ENCODE measurements around the gene DCHS1. TPM values are rescaled to one million over a fixed set of nuclear protein-coding genes. Genes with fewer than 3 reads are reported as not detected.
"Not testable (repeated sequence)": the region's sequence is repeated elsewhere in the genome, so short reads cannot be mapped to it uniquely, and the experiment has no call there.

DCHS1 gene
- 21.9 and 25.9 TPM in 2 replicates for polyA plus RNA-seq (2014; cell fraction: cytosol; rRNA removed)
- polyA plus RNA-seq (2014; cell fraction: nucleus; rRNA removed): 31.8 and 52.5 TPM in 2 replicates

GRCh38 chr11:6655790-6656583 lies at the start of gene DCHS1:
Gene DCHS1, minus strand, starts transcription at chr11:6655809. Its CDS starts 14,196 bp downstream, at chr11:6641613.
- peak; percentile 49 for DNase-seq (ENCODE audit: low spot score)

GRCh38 chr11:6703247-6704063 lies 47.8 kb upstream of the DCHS1 start:
- peak; percentile 66 for DNase-seq (ENCODE audit: low spot score)

GRCh38 chr11:6701955-6702354 lies 46.3 kb upstream of the DCHS1 start:
- DNase-seq (ENCODE audit: low spot score): not testable (repeated sequence)

- no peak for DNase-seq (ENCODE audit: low spot score)
Measured at GRCh38 chr11:6695377-6695776, 39.8 kb upstream of the DCHS1 start.

GRCh38 chr11:6694229-6694535 lies 38.6 kb upstream of the DCHS1 start:
- DNase-seq (ENCODE audit: low spot score): no peak

- DNase-seq (ENCODE audit: low spot score): no peak
Measured at GRCh38 chr11:6693342-6694228, 38.0 kb upstream of the DCHS1 start.

GRCh38 chr11:6692128-6692527 lies 36.5 kb upstream of the DCHS1 start:
- DNase-seq (ENCODE audit: low spot score): no peak

GRCh38 chr11:6690431-6691132 lies 35.0 kb upstream of the DCHS1 start:
- DNase-seq (ENCODE audit: low spot score): not testable (repeated sequence)

GRCh38 chr11:6687876-6688275 lies 32.3 kb upstream of the DCHS1 start:
- DNase-seq (ENCODE audit: low spot score): no peak

- no peak for DNase-seq (ENCODE audit: low spot score)
Measured at GRCh38 chr11:6686006-6686405, 30.4 kb upstream of the DCHS1 start.

- DNase-seq (ENCODE audit: low spot score): not testable (repeated sequence)
Measured at GRCh38 chr11:6684068-6684467, 28.5 kb upstream of the DCHS1 start.

- DNase-seq (ENCODE audit: low spot score): peak; percentile 99
Measured at GRCh38 chr11:6682936-6683861, 27.6 kb upstream of the DCHS1 start, which contains the start of gene MRPL17. Gene MRPL17, minus strand, starts transcription at chr11:6683340. Its CDS starts 44 bp downstream, at chr11:6683296.

- DNase-seq (ENCODE audit: low spot score): no peak
Measured at GRCh38 chr11:6682591-6682935, 27.0 kb upstream of the DCHS1 start.

- DNase-seq (ENCODE audit: low spot score): no peak
Measured at GRCh38 chr11:6681949-6682348, 26.3 kb upstream of the DCHS1 start.

- DNase-seq (ENCODE audit: low spot score): no peak
Measured at GRCh38 chr11:6681505-6681904, 25.9 kb upstream of the DCHS1 start.

- DNase-seq (ENCODE audit: low spot score): no peak
Measured at GRCh38 chr11:6677018-6677417, 21.4 kb upstream of the DCHS1 start.

- no peak for DNase-seq (ENCODE audit: low spot score)
Measured at GRCh38 chr11:6674862-6675261, 19.3 kb upstream of the DCHS1 start.

- no peak for DNase-seq (ENCODE audit: low spot score)
Measured at GRCh38 chr11:6674219-6674597, 18.6 kb upstream of the DCHS1 start.

- no peak for DNase-seq (ENCODE audit: low spot score)
Measured at GRCh38 chr11:6673523-6674218, 18.1 kb upstream of the DCHS1 start.

Data from SK-N-DZ (cell line).